DOHH2 (cell line): ENCODE data around the gene RTKN.

Experiments
- EZH2phosphoT487 ChIP-seq: fragments of 200-600 bp; sonication (generic); IDR thresholded peaks from 2 replicates; pipeline ENCODE4 v1.6.1; 2017; ENCODE audit warnings: borderline replicate concordance, mild to moderate bottlenecking, antibody characterized with exemption, low read length, moderate library complexity, mixed read lengths
- TF ChIP-seq, protein P1 (sequence below): fragments of 200-600 bp; sonication (generic); IDR thresholded peaks from one replicate; pipeline ENCODE4 v1.5.1; 2014; ENCODE audit warnings: antibody characterized with exemption, mild to moderate bottlenecking, low read depth, low read length; ENCODE audit not compliant: poor library complexity, severe bottlenecking

- TF ChIP-seq, protein P1, sequence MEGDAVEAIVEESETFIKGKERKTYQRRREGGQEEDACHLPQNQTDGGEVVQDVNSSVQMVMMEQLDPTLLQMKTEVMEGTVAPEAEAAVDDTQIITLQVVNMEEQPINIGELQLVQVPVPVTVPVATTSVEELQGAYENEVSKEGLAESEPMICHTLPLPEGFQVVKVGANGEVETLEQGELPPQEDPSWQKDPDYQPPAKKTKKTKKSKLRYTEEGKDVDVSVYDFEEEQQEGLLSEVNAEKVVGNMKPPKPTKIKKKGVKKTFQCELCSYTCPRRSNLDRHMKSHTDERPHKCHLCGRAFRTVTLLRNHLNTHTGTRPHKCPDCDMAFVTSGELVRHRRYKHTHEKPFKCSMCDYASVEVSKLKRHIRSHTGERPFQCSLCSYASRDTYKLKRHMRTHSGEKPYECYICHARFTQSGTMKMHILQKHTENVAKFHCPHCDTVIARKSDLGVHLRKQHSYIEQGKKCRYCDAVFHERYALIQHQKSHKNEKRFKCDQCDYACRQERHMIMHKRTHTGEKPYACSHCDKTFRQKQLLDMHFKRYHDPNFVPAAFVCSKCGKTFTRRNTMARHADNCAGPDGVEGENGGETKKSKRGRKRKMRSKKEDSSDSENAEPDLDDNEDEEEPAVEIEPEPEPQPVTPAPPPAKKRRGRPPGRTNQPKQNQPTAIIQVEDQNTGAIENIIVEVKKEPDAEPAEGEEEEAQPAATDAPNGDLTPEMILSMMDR: no peak
- TF ChIP-seq EZH2phosphoT487: no peak
These were observed 32.7 kb upstream of the RTKN start for GRCh38 chr2:74474481-74474880.
